HG02885 (cell line): ENCODE data around the gene APC2.

ENCODE experiments used
- ATAC-seq: cut with Tn5 transposase; IDR thresholded peaks from one replicate; pipeline ENCODE4 v1.9.1; 2021; ENCODE audit warnings: mild to moderate bottlenecking; ENCODE audit not compliant: unreplicated experiment, poor library complexity

Gene APC2, protein sequence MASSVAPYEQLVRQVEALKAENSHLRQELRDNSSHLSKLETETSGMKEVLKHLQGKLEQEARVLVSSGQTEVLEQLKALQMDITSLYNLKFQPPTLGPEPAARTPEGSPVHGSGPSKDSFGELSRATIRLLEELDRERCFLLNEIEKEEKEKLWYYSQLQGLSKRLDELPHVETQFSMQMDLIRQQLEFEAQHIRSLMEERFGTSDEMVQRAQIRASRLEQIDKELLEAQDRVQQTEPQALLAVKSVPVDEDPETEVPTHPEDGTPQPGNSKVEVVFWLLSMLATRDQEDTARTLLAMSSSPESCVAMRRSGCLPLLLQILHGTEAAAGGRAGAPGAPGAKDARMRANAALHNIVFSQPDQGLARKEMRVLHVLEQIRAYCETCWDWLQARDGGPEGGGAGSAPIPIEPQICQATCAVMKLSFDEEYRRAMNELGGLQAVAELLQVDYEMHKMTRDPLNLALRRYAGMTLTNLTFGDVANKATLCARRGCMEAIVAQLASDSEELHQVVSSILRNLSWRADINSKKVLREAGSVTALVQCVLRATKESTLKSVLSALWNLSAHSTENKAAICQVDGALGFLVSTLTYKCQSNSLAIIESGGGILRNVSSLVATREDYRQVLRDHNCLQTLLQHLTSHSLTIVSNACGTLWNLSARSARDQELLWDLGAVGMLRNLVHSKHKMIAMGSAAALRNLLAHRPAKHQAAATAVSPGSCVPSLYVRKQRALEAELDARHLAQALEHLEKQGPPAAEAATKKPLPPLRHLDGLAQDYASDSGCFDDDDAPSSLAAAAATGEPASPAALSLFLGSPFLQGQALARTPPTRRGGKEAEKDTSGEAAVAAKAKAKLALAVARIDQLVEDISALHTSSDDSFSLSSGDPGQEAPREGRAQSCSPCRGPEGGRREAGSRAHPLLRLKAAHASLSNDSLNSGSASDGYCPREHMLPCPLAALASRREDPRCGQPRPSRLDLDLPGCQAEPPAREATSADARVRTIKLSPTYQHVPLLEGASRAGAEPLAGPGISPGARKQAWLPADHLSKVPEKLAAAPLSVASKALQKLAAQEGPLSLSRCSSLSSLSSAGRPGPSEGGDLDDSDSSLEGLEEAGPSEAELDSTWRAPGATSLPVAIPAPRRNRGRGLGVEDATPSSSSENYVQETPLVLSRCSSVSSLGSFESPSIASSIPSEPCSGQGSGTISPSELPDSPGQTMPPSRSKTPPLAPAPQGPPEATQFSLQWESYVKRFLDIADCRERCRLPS (N-terminal part only)

DNA sequence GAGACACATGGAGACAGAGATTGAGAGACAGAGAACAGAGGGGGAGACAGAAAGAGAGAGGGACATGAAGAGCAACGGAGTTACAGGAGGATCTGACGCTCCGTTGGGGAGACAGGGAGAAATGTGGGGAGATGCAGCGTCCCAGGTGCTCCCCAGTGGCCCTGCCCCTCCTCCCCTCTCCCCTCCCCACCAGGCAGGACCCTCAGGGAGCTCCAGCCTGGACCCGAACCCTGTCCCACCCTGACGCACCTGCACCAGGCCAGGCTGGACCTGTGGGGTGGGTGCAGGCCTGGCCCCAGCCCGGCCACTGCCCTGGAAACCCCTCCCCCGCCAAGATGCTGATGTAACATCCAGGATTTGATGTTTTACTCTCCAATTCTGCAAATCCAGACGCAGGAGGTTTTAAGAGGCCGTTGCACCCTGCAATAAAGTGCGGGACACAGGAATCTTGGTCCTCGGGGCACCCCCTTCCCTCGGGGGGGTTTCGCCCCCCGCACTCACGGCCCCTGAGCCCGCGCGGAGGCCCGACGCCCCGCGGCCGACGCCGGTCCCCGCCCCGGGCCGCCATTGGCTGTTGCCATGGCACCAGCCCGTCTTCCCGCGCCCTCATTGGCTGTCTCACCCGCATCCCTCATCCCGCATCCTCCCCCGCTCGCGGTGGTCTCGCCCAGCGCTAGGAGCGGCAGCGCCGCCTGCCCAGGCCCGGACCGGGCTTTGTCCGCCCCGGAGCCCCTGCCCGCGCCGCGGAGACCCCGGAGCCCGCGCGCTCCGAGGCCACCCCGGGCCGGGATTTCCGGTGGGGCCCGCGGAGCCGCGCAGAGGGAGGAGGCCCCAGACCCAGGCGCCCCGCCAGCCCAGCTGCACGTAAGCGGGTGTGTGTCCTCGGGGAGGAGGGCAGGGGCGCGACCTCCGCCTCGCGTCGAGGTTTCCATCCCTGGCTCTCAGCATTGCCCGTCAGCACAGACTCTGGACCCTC is at the start of gene APC2:
TSS of gene APC2 (plus strand) at position 655 of the 976 bp plus-strand sequence. CDS start 2,881 bp downstream, outside the sequence.
- ATAC-seq: no peak

DNA sequence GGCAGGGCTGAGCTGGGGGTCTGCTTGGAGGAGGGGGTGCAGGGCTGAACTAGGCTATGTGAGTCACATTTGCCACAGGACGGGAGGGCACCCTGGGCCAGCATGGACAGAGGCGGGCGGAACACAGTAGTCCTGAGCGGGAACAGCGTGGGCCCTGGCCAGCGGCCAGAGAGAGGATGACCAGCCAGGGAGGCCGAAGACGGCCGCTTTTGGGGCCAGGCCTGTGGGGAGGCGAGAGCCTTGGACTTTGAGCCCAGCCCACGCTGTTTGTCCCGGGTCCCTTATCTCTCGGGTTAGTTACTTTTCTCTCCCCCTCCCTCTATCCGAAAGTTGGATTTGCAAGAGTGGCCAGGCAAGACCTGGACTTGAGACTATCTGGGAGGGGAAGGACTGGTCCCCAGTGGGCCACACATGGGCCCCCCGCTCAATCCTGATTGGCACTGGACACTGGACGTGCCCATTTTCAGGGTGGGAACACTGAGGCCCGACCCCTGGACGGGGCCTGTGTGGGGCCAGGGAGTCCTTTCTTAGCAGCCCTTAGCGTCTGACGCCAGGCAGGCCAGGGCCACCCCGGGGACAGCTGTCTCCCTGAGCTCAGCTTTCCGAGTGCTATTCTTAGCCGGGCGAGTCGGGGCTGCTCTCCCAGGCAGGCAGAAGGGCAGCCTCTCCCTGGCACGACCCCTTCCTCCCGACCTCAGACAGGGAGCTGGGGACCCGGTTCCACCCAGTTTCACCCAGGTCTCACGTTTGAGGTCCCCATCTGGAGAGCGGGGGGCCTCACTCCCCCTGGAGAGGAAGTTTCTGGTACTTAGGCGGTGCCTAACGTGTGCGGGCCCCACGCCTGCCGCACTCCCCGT is 49.4 kb upstream of the APC2 start:
- ATAC-seq: no peak

DNA sequence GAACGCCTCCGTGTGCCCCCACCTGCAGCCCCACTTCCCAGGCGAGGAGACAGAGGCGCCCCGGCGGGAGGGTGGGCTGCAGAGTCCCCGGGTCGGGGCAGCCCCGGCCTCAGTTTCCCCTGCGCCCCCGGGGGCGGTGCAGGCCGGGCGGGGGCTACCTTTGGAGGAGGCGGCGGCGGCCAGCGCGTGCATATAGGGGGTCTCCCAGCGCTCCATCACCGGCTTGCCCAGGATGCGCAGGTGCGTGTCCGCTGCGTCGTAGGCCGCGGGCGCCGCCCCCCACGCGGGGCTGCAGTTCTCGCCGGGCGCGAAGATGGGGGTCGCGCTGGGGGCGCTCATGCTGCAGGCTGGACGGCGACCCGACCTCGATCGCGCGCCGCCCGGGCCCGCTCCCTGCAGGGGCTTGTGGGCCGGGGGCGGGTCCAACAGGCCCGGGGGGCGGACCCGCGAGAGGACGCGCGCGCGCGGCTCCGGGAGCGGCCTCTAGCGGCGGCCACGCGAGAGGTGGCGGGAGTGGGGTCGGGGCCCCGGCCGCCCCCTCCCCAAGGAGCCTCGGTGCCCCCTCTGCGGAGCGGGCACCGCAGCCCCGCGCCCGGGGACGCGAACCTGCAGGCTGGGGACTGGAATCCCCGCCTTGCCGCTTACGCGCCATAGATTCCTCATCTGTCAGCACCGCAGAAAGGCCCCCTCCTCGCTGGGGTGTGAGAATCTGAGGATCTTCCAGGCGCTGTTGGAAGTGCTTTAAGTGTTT is 48.6 kb upstream of the APC2 start, which contains the start of gene GAMT:
TSS of gene GAMT (minus strand) at position 405 of the 751 bp plus-strand sequence. CDS start at position 339, 66 bp downstream.
- ATAC-seq: no peak

DNA sequence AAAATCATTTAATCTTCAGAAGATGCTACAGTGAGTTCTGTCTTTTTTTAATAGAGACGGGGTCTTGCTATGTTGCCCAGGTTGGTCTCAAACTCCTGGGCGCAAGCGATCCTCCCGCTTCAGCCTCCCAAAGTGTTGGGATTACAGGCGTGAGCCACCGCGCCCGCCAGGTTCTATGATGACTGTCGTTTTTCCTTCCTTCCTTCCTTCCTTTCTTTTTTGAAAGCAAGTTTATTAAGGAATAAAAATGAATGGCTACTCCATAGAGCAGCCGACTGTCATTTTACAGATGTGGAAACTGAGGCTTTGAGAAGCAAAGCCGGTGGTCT is 48.1 kb upstream of the APC2 start:
- no peak for ATAC-seq

DNA sequence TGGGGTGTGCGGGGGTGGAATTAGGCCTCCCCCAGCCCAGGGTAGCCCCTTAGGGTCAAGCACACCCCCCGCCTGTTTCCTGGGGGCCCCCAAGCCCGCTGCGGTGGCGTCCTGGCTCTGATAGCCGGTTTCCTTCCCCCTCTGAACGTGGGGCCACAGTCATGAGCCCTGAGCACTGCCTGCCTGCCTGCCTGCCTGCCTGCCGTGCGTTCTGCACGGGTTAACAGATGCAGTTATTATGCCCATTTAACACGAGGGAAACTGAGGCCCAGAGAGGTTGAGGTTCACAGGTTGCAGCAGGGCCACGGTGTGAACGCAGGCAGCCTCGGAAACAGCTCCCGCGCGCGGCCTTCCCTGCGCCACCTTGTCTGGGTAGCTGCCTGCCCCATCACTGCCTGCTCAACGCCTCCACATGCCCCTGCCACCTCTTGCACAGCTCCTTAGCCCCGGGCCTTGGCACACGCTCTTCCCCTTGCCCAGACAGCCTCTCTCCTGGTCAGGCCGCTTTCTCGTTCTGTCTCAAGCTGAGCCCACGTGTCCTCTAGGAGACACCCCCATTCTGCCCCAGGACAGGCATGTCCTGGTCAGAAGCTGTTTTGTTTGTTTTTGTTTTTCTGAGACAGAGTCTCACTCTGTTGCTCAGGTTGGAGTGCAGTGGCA is 47.4 kb upstream of the APC2 start:
- no peak for ATAC-seq

DNA sequence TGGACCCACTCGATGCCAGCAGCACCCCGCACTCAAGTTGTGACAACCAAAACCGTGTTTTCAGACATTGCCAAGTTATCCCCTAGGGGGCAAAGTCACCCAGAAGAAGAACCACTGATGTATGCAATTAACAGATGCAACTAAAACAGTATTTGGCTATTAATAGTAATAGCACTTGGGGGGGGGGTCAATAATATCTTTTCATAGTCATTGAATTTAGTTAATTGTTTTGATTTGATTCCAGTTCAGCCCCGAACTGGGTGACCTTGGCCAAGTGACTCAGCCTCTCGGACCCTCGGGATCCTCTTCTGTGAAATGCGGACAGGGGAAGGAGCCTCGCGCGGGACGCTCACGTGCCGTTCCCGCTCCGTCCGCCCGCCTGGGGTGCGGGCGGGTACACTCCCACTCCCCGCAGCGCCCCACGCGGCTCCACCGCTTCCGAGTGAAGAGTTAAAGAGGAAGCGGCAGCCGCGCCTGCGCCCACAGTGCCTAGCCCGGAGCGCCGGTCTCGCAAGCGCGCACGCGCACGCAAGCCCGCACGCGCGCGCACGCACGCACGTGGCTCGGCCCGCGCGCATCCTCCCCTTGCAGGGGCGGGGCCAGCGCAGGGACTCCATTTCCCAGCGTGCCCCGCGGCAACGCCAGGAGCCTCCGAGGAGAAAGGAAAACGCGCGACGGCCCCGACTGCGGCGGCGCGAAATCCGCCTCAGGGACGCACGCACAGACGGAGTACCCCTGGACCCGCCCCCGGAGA is 43.0 kb upstream of the APC2 start:
- peak; percentile 81 for ATAC-seq

DNA sequence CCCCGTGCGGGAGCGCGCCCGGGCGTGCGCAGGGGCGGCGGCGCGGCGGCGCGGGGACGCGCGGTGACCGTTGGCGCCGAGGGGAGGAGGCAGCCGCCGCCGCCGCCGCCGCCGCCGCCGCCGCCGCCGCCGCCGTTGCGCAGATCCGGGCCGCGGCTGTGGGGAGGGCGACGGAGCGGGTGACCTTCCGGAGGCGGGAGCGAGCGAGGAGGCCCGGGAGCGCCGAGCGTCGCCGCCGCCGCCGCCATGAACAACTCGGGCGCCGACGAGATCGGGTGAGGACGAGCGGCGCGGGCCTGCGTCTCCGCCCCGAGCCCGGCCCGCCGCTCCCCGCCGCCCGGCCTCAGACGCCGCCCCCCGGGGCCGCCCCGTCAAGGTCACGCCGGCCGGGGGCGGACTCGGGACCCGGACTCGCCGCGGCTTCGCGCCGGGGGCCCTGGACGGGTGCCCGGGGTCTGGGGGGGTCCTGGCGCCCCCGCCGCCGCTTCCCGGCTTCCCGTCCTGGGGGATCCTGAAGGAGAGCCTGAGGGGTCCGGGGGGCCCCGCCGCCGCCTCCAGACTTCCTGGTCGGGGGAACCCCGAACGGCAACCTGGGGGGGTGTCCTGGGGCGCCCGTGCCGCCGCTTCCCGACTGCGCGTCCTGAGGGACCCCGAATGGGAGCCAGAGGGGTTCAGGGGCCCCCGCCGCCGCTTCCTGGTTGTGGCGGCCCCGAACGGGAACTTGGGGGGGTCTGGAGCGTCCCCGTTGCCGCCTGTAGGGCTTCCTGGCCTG is 42.2 kb upstream of the APC2 start, which contains the start of gene DAZAP1:
TSS of gene DAZAP1 (plus strand) at position 59 of the 772 bp plus-strand sequence. CDS start at position 247, 188 bp downstream.
- peak; percentile 32 for ATAC-seq

DNA sequence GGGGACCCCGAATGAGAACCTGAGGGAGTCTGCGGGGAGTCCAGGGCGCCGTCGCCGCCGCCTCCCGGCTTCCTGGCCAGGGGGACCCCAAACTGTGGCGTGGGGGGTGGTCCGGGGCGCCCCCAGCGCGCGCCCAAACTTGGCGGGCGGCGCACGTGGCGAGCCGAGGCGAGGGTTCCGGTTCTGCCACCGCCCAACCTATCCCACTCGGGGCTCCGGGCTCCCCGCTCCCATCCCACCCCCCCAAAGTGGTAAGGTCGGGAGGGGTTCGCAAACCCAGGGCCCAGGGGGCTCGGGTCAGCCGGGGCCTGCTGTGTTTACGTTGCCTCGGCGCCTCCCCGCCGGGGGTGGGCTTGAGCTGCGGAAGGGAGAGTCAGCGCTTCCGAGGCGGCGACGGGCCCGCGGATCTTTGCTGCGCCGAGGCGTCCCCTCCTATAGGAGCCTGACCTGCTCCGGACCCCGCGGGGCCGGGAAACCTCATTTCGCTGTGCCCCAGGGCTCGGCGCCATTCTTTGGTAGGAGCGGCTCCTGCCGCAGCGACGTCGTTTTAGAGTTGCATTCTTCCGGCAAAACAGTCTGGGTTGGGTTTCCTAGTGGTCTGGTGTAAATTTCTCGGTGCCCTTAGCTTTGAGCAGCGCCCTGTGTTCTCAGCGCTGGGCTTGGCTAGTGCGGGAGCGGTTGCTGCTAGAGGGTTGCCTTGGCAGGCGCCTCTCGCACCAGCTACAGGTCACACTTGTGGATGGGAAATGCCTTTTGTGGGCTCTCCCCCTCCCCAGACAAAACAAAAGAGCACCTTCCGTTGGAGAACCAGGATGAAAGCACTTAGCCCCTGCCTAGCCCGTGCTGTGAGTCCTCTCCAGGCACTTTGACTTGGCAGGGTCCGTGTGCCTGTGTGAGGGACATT is 41.4 kb upstream of the APC2 start:
- ATAC-seq: no peak

DNA sequence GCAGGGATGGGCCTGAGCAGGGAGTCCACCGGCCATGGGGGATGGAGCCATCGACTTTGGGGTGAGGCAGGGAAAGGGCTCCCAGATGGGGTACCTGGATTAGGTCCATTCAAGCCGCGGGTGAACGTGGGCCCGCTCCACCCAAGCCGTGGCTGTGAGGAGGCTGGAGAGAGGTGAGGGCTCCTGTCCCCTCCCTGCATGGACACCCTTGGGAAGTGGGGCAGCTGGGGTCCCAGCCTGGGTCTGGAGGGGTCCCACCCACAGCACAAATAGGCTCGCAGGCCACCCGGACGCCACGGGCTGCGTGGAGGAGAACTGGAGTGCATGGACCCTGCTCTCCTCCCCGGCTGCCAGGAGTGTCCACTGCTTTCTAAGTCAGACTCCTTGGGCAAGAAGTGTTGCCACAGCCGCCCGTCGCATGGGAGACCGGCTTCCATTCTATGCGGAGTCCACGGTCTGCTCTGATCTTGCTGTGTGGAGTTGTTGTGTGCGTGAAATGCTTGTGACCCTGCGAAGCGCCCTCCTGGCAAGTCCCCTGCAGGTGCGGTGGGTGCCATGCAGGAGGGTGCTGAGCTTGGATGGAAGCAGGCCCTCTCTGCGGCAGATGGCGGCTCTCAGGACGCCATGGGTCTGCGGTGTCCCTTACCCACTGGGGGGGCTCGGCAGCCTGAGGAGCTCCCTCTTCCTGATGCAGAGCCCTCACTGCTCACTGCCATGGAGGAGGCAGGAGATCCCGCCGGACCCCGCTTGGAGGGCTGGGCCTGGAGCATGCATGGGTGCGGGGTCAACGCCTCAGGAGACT is 40.5 kb upstream of the APC2 start:
- no peak for ATAC-seq

DNA sequence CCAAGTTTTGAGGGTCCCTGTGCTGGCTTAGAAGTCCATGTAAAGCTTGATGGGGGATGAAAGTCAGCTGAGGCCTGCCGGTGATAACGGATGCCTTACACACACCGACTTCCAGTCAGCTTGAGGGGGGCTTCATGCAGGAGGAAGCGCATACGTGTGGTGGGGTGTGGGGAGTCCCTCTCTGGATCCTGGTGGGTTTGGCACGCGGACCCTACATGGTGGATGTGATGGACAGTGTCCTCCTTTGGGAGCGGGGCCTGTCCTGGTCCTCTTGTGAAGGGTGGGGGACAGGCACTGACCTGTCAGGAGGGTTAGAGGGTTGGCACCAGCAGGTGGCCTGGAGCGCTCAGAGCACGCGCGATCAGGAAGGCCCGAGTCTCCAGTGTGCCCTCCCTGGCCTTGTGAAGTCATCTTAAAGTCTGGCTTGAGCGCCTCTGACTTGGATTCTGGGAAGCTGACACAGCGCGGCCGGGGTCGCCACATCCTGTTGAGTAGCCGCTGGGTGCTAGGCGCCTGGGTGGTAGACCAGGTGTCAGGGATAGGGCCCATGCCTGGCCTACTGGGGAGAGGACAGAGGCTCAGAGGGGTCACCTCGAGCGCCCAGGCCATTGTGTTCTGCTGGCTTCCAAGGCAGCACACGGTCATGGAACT is 39.7 kb upstream of the APC2 start:
- ATAC-seq: no peak

DNA sequence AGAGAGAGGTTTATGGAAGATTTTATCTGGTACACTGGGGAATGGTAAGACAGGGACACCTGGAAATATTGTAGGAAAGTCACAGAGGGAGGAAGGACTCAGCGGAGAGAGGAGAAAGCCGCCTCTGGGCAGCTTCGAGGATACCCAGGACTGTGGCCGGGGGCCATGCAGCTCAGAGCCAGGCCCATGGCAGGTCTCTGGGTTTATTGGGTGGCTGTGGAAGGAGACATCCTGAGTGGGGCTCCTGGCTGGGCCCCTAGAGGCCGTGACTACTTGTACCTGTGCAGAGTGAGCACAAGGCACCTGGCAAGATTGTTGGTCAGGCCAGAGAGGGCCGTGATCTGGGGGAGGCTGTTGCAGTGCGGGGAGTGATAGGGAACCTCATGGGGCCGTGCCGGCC is 39.1 kb upstream of the APC2 start:
- ATAC-seq: no peak

DNA sequence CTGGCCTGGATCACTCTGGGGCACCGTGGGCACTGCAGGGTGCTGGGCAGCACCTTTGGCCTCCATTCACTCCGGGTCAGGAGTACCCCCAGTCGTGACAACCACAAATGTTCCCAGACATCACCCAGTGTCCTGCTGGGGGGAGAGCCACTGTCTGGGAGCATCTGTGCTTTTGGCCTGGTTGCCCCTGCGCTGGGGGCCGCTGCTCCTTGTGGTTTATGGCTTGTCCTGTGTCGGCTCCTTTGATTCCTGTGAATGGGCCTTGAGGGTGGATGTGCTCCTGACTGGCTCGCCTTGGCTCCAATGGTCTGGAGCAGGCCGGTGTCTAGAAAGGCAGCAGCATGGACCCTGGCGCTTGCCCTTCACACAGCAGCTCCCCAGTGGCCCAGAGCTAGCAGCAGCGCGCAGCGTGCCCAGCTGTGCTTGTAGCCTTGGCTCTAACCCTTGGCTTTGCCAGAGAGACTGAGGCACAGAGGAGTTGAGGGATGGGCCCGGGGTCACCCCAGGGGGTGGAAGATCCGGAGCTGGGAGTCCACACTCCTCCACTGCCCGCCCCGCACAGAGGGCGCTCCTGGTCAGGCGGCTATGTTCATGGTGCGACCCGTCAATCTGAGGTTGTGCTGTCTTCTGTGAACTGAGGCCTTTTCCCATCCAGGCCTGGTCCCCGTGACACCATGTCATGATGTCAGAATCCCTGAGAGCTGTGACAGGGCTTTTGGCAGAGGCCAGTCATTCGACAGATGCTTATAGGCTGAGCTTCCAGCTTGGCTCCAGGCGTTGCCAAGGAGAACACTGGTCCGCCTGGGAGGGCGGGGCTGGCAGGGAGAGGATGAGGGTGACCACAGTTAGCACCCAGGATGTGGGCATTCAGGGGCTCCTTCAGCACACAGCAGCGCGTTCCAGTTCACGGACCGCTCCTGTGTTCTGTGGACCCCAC is 38.4 kb upstream of the APC2 start:
- no peak for ATAC-seq
